Choroid plexus epithelial cell (primary cell): ENCODE results near the gene NABP1.

Source experiments
- DNase-seq: peaks from one replicate; pipeline ENCODE4 v3.0.0-alpha.2; 2010; ENCODE audit warnings: low read depth
- H3K4me3 ChIP-seq: 2 replicates; pipeline ENCODE4 v1.5.1; 2011; ENCODE audit warnings: low read depth, mild to moderate bottlenecking, control low read depth, low read length, moderate library complexity
- CTCF ChIP-seq: conservative IDR thresholded peaks from 2 replicates; pipeline ENCODE4 v1.5.1; 2011; ENCODE audit warnings: low read depth, mild to moderate bottlenecking, control low read depth, inconsistent platforms, low read length, moderate library complexity

Gene NABP1

DNA sequence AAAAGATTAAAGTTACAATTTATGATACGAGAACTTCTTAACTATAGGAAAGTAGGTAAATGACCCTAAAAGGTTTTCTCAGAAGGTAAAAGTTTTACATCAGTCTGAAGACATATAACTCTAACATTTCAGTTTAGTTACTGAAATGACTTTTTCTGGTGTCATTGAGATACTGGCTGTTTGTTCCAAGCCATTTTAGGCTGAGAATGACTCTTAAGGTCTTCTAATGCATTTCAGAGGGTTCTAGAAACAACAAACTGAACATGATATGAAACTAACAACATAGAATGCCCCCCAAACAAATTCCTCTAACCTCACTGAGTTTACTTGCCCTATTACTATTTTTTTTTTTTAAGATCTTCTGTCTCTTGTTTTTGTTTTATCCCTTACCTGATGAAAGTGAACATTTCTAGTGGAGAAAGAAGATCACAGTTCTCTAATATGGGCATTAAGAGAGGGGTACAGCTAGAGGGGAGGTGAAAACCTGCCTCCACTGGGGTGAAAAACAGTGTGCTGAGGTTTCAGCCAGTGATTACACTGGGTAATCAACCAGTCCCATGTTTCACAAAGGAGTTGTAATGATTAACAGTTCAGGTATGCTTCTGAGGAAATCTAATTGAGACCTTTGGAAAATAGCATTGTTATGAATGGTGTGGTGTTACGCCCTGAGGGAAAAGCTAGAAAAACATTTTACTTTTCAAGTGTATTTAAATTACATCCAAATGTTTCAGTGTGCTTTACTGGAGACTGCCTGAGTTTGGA is 11.2 kb downstream of the NABP1 start:
- DNase-seq = peak; percentile 77
- no peak for TF ChIP-seq CTCF
- no peak overlapping the region for H3K4me3 ChIP-seq

- no peak for DNase-seq
- no peak overlapping the region for H3K4me3 ChIP-seq
- no peak for TF ChIP-seq CTCF
These were observed 12.4 kb downstream of the NABP1 start for GRCh38 chr2:191690327-191690726.

DNA sequence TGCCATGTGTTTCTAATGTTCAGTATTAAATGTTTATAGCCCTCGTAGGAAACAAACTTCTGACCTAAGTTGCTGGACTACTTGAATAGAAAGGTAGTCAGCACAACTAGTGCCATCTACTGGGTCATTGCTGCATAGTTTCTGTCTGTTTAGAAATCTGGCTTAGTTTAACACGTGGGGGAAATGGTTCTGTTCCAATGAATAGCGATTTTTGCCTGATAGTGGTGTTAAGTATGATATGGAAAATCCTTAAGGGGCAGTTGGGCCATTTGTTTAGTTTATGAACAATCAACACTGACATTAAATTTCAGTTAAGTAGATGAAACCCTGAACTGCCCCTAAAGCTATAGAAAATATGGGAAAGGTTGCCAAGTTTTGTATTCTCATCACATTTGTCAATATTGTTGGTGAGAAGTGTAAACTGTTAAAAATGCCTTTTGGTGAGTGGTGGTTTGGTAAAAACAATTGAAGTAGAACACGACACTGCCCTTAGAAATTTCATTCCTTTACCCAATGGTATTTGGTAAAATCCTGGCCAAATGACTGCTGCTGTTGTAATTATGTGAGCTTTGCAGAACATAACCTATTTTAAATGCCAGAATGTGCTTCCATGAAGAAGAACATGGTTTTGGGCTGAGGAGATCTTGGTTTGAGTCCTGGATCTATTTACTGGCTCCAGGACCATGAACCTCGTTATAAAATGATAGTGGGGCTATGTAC is 13.2 kb downstream of the NABP1 start:
- TF ChIP-seq CTCF = peak; percentile 78
- H3K4me3 ChIP-seq = no peak overlapping the region
- DNase-seq = peak; percentile 95

DNA sequence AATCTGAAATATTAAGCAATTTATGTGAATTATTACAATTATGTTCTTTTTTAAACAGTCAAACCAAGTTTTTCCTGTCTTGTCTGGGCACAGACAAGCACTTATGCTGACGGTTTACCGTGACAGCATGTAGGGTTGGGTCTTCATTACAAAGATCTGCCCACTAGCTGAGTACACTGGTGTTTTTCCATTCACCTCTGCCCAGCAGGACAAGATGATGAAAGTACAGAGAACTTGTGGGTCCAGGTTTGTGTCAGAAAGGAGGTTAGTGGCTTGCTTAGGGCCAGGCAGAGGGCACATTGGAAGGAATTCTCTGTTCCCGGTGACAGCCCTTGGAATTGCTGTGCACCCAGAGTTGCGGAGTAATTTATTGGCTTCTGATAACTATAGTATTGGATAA is 14.0 kb downstream of the NABP1 start:
- DNase-seq = peak; percentile 62
- H3K4me3 ChIP-seq = no peak overlapping the region
- no peak for TF ChIP-seq CTCF

GRCh38 chr2:191692502-191693115 is 14.7 kb downstream of the NABP1 start:
- no peak for TF ChIP-seq CTCF
- H3K4me3 ChIP-seq = no peak overlapping the region
- peak; percentile 46 for DNase-seq

DNA sequence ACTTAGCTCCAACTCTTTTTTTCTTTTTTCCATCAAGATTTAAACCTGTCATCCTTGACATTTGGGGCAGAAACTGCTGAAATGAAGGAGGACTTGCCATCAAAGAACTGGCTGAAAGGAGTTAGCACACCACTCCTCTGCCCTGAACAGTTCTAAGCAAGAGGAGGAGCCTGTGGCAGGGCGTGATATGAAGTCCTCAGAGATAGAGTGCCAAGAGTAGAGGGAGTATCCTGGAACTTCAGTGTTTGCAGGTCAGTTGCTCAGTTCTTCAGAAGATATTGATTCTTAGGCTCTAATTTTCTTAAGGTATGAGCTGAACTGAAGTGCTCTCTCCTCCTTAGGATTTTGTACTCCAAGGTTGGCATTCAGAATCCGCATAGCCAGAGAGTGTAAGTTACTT is 15.2 kb downstream of the NABP1 start:
- H3K4me3 ChIP-seq = no peak overlapping the region
- no peak for TF ChIP-seq CTCF
- DNase-seq = no peak
